SK-N-SH (cell line): ENCODE results near the gene FYCO1. TPM values are rescaled to one million over a fixed set of nuclear protein-coding genes. Genes with fewer than 3 reads are reported as not detected.

Experiments
- CTCF ChIA-PET: fragments of 300-600, 350-600 bp; formaldehyde crosslinking; extraction: SDS; loops from one replicate; lab custom pipeline; 2021; lab: Yijun Ruan, JAX
- POLR2A ChIA-PET: fragments of 350-600 bp; sonication (Branson Sonifier 250); formaldehyde crosslinking; extraction: SDS; loops from one replicate; lab custom pipeline; 2020; ENCODE audit warnings: antibody characterized with exemption, inconsistent platforms; lab: Yijun Ruan, JAX
- DNase-seq: peaks from one replicate; pipeline ENCODE4 v3.0.0; 2012
- H2AFZ ChIP-seq: fragments of 200-600 bp; sonication (generic); 2 replicates; pipeline ENCODE4 v1.8.1; 2016; ENCODE audit warnings: antibody characterized with exemption, mild to moderate bottlenecking, low read depth
- H3F3A ChIP-seq: fragments of 200-600 bp; sonication (generic); replicated peaks from 2 replicates; pipeline ENCODE3; 2016; ENCODE audit warnings: antibody characterized with exemption, mild to moderate bottlenecking; ENCODE audit not compliant: insufficient read depth
- H3K27ac ChIP-seq, 2 experiments: fragments of 200-500 bp in 1 of 2; fragments of 200-600 bp in 1 of 2; sonication (Bioruptor generic) in 1 of 2; sonication (generic), shearing (Covaris generic) in 1 of 2; 2 replicates each; pipeline versions ENCODE4 v1.5.1 to v1.6.1; 2014 to 2016; ENCODE audit warnings: low read depth in 2 of 2, inconsistent platforms in 1 of 2, low read length in 1 of 2, mild to moderate bottlenecking in 1 of 2, mixed read lengths in 1 of 2
- H3K27me3 ChIP-seq: fragments of 200-600 bp; sonication (generic), shearing (Covaris generic); 2 replicates; pipeline ENCODE4 v1.6.1; 2016; ENCODE audit warnings: mixed run types; ENCODE audit not compliant: insufficient read depth
- H3K36me3 ChIP-seq, 2 experiments: fragments of 200-500 bp in 1 of 2; fragments of 200-600 bp in 1 of 2; sonication (Bioruptor generic) in 1 of 2; sonication (generic) in 1 of 2; replicated peaks in 1 of 2; 2 replicates each; pipeline versions ENCODE3 to v1.5.1; 2014 to 2016; ENCODE audit warnings: low read length in 1 of 2, mild to moderate bottlenecking in 1 of 2; ENCODE audit not compliant: insufficient read depth in 2 of 2, control insufficient read depth in 1 of 2
- H3K4me1 ChIP-seq, 2 experiments: fragments of 200-500 bp in 1 of 2; fragments of 200-600 bp in 1 of 2; sonication (Bioruptor generic) in 1 of 2; sonication (generic), shearing (Covaris generic) in 1 of 2; 2 replicates each; pipeline versions ENCODE4 v1.5.1 to v1.6.1; 2014 to 2016; ENCODE audit warnings: low read depth in 1 of 2, low read length in 1 of 2, mixed run types in 1 of 2; ENCODE audit not compliant: insufficient read depth in 2 of 2, control insufficient read depth in 1 of 2
- H3K4me2 ChIP-seq: fragments of 200-600 bp; sonication (generic), shearing (Covaris generic); 2 replicates; pipeline ENCODE4 v1.6.1; 2017; ENCODE audit warnings: mixed run types
- H3K4me3 ChIP-seq, 2 experiments: fragments of 200-500 bp in 1 of 2; fragments of 200-600 bp in 1 of 2; sonication (Bioruptor generic) in 1 of 2; sonication (generic), shearing (Covaris generic) in 1 of 2; 2 replicates each; pipeline versions ENCODE4 v1.5.1 to v1.8.1; 2014 to 2016; ENCODE audit warnings: low read depth in 2 of 2, inconsistent platforms in 1 of 2, low read length in 1 of 2, mild to moderate bottlenecking in 1 of 2, mixed read lengths in 1 of 2, moderate library complexity in 1 of 2
- H3K79me2 ChIP-seq: fragments of 200-600 bp; sonication (generic); 2 replicates; pipeline ENCODE4 v1.8.1; 2017; ENCODE audit warnings: mild to moderate bottlenecking; ENCODE audit not compliant: insufficient read depth
- H3K9ac ChIP-seq: fragments of 200-600 bp; sonication (generic); 2 replicates; pipeline ENCODE4 v1.6.1; 2017; ENCODE audit warnings: mixed run types
- H3K9me2 ChIP-seq: fragments of 200-600 bp; sonication (generic); 2 replicates; pipeline ENCODE4 v1.6.1; 2017; ENCODE audit warnings: mixed run types
- H3K9me3 ChIP-seq: fragments of 200-600 bp; sonication (generic); 2 replicates; pipeline ENCODE4 v1.6.1; 2017; ENCODE audit warnings: mixed run types, mild to moderate bottlenecking, moderate library complexity
- H4K20me1 ChIP-seq: fragments of 200-600 bp; sonication (generic); 2 replicates; pipeline ENCODE4 v1.6.1; 2017; ENCODE audit warnings: mild to moderate bottlenecking, mixed run types; ENCODE audit not compliant: insufficient read depth
- CHD2 ChIP-seq: fragments of 150-350 bp; IDR thresholded peaks from 2 replicates; pipeline ENCODE4 v1.6.1; 2018; ENCODE audit warnings: low read length; ENCODE audit not compliant: partially characterized antibody
- EZH2phosphoT487 ChIP-seq: fragments of 200-600 bp; sonication (generic); IDR thresholded peaks from 2 replicates; pipeline ENCODE4 v1.6.1; 2017; ENCODE audit warnings: low read depth, mixed run types, mild to moderate bottlenecking, antibody characterized with exemption, moderate library complexity, borderline replicate concordance
- FOSL2 ChIP-seq: IDR thresholded peaks from 2 replicates; pipeline ENCODE4 v1.4.0; 2012; ENCODE audit warnings: low read depth, mild to moderate bottlenecking, moderate library complexity, borderline replicate concordance
- FOXJ3 ChIP-seq: sonication (generic); formaldehyde crosslinking; IDR thresholded peaks from 2 replicates; pipeline ENCODE4 v1.5.1; 2020; ENCODE audit warnings: mild to moderate bottlenecking, missing genetic modification reagents
- GATA2 ChIP-seq: sonication (generic); formaldehyde crosslinking; IDR thresholded peaks from 2 replicates; pipeline ENCODE4 v1.5.0; 2020; ENCODE audit warnings: mild to moderate bottlenecking, missing genetic modification reagents
- MXI1 ChIP-seq: IDR thresholded peaks from 2 replicates; pipeline ENCODE4 v1.6.1; 2012; ENCODE audit warnings: mild to moderate bottlenecking, low read depth, low read length, improper control_type of control experiment
- NRF1 ChIP-seq: IDR thresholded peaks from 2 replicates; pipeline ENCODE4 v1.6.1; 2012; ENCODE audit warnings: low read depth, mild to moderate bottlenecking, low read length
- POLR2AphosphoS5 ChIP-seq: IDR thresholded peaks from 2 replicates; pipeline ENCODE4 v1.6.1; 2012; ENCODE audit warnings: low read depth, low read length
- RFX5 ChIP-seq: IDR thresholded peaks from 2 replicates; pipeline ENCODE4 v1.6.1; 2012; ENCODE audit warnings: mild to moderate bottlenecking, improper control_type of control experiment, low read length
- RXRA ChIP-seq: IDR thresholded peaks from 2 replicates; pipeline ENCODE4 v1.4.0; 2012; ENCODE audit warnings: low read depth, mild to moderate bottlenecking, borderline replicate concordance
- SIN3A ChIP-seq: IDR thresholded peaks from 2 replicates; pipeline ENCODE4 v1.6.1; 2012; ENCODE audit warnings: low read depth, mild to moderate bottlenecking, low read length, moderate library complexity, borderline replicate concordance
- TAF1 ChIP-seq: IDR thresholded peaks from 2 replicates; pipeline ENCODE4 v1.6.1; 2012; ENCODE audit warnings: low read depth, mild to moderate bottlenecking, low read length, moderate library complexity, borderline replicate concordance
- WGBS: methylation state at CpG from one replicate; pipeline ENCODE4 v1.1.6; 2017; ENCODE audit warnings: low lambda C conversion rate; 5-methylcytosine and 5-hydroxymethylcytosine counted together
- polyA plus RNA-seq, 3 experiments: library from polyadenylated mRNA; depleted of rRNA; stranded (reverse); fragments of >200 nt; gene quantifications; 2 replicates each; pipeline ENCODE4 v1.2.3, GENCODE V29; 2012
- TF ChIP-seq, protein P1 (sequence below): fragments of 200-600 bp; sonication (generic); IDR thresholded peaks from 2 replicates; pipeline ENCODE4 v1.6.1; 2017; ENCODE audit warnings: antibody characterized with exemption, mild to moderate bottlenecking, moderate library complexity
- TF ChIP-seq, protein P2 (sequence below): IDR thresholded peaks from 2 replicates; pipeline ENCODE4 v1.4.0; 2012; ENCODE audit warnings: low read depth, borderline replicate concordance
- TF ChIP-seq, protein P3 (sequence below): fragments of 150-350 bp; IDR thresholded peaks from 2 replicates; pipeline ENCODE4 v1.6.1; 2017; ENCODE audit warnings: antibody characterized with exemption, low read length, low read depth, borderline replicate concordance
- TF ChIP-seq, protein P4 (sequence below): IDR thresholded peaks from 2 replicates; pipeline ENCODE4 v1.4.0; 2012; ENCODE audit warnings: low read depth
- TF ChIP-seq, protein P5 (sequence below): IDR thresholded peaks from 2 replicates; pipeline ENCODE4 v1.4.0; 2012; ENCODE audit warnings: low read depth, borderline replicate concordance

FYCO1 gene
- polyA plus RNA-seq, 1 of the 3 experiments (the other 2 are of a cell fraction), result 5.5 TPM

DNA sequence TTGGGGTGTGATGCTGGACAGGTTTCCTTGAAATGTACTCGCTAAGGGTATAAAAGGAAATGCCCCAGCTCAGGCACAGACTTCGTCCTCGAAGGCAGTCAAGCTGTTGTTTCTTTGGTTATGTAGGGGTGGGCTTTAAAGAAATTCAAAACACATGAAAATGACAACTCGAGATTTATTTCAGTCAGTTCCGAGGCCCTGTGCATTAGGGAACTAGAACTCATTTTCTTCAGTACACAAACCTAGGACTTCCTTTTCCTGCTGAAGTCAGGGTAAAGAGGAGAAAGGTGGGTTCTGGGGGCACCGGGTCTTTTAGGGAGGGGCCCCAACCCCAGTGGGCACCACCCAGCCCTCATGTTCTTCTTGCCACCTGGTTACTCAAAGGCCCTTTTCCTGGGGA, 101.6 kb downstream of the FYCO1 start:
- WGBS, result 57% methylated on average over 6 of the region's 6 CpGs
- POLR2A ChIA-PET, result no interaction called here

More for the DNA sequence above, 101.6 kb downstream of the FYCO1 start:
- no peak overlapping the region for H2AFZ ChIP-seq
- no peaks in the 10 kb centered on the region for H3K9me2 ChIP-seq
- H3K4me2 ChIP-seq, result no peak overlapping the region
- H3K4me1 ChIP-seq, result peaks cover 0 to 24% of the 10 kb centered on the region in 2 experiments; a peak in 1 of 4 replicates
- no peak overlapping the region for H3K27ac ChIP-seq
- TF ChIP-seq NRF1, result no peak
- TF ChIP-seq, protein P1, sequence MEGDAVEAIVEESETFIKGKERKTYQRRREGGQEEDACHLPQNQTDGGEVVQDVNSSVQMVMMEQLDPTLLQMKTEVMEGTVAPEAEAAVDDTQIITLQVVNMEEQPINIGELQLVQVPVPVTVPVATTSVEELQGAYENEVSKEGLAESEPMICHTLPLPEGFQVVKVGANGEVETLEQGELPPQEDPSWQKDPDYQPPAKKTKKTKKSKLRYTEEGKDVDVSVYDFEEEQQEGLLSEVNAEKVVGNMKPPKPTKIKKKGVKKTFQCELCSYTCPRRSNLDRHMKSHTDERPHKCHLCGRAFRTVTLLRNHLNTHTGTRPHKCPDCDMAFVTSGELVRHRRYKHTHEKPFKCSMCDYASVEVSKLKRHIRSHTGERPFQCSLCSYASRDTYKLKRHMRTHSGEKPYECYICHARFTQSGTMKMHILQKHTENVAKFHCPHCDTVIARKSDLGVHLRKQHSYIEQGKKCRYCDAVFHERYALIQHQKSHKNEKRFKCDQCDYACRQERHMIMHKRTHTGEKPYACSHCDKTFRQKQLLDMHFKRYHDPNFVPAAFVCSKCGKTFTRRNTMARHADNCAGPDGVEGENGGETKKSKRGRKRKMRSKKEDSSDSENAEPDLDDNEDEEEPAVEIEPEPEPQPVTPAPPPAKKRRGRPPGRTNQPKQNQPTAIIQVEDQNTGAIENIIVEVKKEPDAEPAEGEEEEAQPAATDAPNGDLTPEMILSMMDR, result no peak
- no peak for TF ChIP-seq RFX5
- no peak for TF ChIP-seq TAF1
- TF ChIP-seq, protein P2, sequence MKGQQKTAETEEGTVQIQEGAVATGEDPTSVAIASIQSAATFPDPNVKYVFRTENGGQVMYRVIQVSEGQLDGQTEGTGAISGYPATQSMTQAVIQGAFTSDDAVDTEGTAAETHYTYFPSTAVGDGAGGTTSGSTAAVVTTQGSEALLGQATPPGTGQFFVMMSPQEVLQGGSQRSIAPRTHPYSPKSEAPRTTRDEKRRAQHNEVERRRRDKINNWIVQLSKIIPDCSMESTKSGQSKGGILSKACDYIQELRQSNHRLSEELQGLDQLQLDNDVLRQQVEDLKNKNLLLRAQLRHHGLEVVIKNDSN, result no peak
- TF ChIP-seq, protein P3, sequence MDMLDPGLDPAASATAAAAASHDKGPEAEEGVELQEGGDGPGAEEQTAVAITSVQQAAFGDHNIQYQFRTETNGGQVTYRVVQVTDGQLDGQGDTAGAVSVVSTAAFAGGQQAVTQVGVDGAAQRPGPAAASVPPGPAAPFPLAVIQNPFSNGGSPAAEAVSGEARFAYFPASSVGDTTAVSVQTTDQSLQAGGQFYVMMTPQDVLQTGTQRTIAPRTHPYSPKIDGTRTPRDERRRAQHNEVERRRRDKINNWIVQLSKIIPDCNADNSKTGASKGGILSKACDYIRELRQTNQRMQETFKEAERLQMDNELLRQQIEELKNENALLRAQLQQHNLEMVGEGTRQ, result no peak
- no peak for TF ChIP-seq RXRA
- TF ChIP-seq SIN3A, result no peak
- TF ChIP-seq CHD2, result no peak
- TF ChIP-seq POLR2AphosphoS5, result no peak
- TF ChIP-seq MXI1, result no peak
- TF ChIP-seq FOSL2, result no peak
- TF ChIP-seq FOXJ3 (CRISPR knock-in tag), result no peak
- TF ChIP-seq, protein P4, sequence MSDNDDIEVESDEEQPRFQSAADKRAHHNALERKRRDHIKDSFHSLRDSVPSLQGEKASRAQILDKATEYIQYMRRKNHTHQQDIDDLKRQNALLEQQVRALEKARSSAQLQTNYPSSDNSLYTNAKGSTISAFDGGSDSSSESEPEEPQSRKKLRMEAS, result no peak
- TF ChIP-seq EZH2phosphoT487, result no peak
- TF ChIP-seq, protein P5, sequence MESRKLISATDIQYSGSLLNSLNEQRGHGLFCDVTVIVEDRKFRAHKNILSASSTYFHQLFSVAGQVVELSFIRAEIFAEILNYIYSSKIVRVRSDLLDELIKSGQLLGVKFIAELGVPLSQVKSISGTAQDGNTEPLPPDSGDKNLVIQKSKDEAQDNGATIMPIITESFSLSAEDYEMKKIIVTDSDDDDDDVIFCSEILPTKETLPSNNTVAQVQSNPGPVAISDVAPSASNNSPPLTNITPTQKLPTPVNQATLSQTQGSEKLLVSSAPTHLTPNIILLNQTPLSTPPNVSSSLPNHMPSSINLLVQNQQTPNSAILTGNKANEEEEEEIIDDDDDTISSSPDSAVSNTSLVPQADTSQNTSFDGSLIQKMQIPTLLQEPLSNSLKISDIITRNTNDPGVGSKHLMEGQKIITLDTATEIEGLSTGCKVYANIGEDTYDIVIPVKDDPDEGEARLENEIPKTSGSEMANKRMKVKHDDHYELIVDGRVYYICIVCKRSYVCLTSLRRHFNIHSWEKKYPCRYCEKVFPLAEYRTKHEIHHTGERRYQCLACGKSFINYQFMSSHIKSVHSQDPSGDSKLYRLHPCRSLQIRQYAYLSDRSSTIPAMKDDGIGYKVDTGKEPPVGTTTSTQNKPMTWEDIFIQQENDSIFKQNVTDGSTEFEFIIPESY, result no peak
- TF ChIP-seq GATA2 (CRISPR knock-in tag), result no peak
- H3K36me3 ChIP-seq, result no peaks in the 10 kb centered on the region
- H3F3A ChIP-seq, result no peaks in the 10 kb centered on the region
- CTCF ChIA-PET, result interaction anchor here (1.1 to 1.6 kb wide), 2 partner anchors 27 to 34 kb away, joined by 3 to 5 read pairs; no protein-coding TSS in a partner anchor
- no peak overlapping the region for H3K4me3 ChIP-seq
- H3K9ac ChIP-seq, result no peak overlapping the region
- no peaks in the 10 kb centered on the region for H3K27me3 ChIP-seq
- no peaks in the 10 kb centered on the region for H4K20me1 ChIP-seq
- H3K9me3 ChIP-seq, result no peaks in the 10 kb centered on the region
- DNase-seq, result no peak
- no peaks in the 10 kb centered on the region for H3K79me2 ChIP-seq
